GM23338 (cell line): ENCODE data around the gene RGPD4. TPM values are rescaled to one million over a fixed set of nuclear protein-coding genes. Genes with fewer than 3 reads are reported as not detected.

ENCODE experiments used
- ATAC-seq: fragments of 200-7000 bp; cut with Tn5 transposase; 3 replicates; pipeline ENCODE4 v1.9.1; 2020
- DNase-seq: peaks from one replicate; pipeline ENCODE4 v3.0.0-alpha.2; 2015; ENCODE audit warnings: low spot score
- H2AFZ ChIP-seq: fragments of 200-600 bp; sonication (generic); 2 replicates; pipeline ENCODE4 v1.8.0; 2016; ENCODE audit warnings: antibody characterized with exemption, mild to moderate bottlenecking, moderate library complexity
- H3F3A ChIP-seq: fragments of 200-600 bp; sonication (generic); replicated peaks from 2 replicates; pipeline ENCODE4 v1.8.0; 2017; ENCODE audit warnings: antibody characterized with exemption, mixed run types, low read depth
- H3K27ac ChIP-seq: fragments of 200-600 bp; sonication (generic); 2 replicates; pipeline ENCODE4 v1.6.1; 2016; ENCODE audit warnings: low read depth
- H3K27me3 ChIP-seq: fragments of 200-600 bp; sonication (generic); 2 replicates; pipeline ENCODE4 v1.8.0; 2016; ENCODE audit warnings: mild to moderate bottlenecking, mixed run types, moderate library complexity; ENCODE audit not compliant: insufficient read depth
- H3K36me3 ChIP-seq: fragments of 200-600 bp; sonication (generic); 2 replicates; pipeline ENCODE4 v1.8.0; 2016; ENCODE audit warnings: mild to moderate bottlenecking; ENCODE audit not compliant: insufficient read depth
- H3K4me1 ChIP-seq: fragments of 200-600 bp; sonication (generic); 2 replicates; pipeline ENCODE4 v1.8.0; 2016; ENCODE audit warnings: mild to moderate bottlenecking, moderate library complexity; ENCODE audit not compliant: insufficient read depth
- H3K4me2 ChIP-seq: fragments of 200-600 bp; sonication (generic); 2 replicates; pipeline ENCODE4 v1.7.1; 2017; ENCODE audit warnings: mixed run types
- H3K4me3 ChIP-seq: fragments of 200-600 bp; sonication (generic); 2 replicates; pipeline ENCODE4 v1.6.1; 2016; ENCODE audit warnings: mixed run types
- H3K79me2 ChIP-seq: fragments of 200-600 bp; sonication (generic); replicated peaks from 2 replicates; pipeline ENCODE4 v1.8.0; 2017; ENCODE audit warnings: mild to moderate bottlenecking; ENCODE audit not compliant: insufficient read depth
- H3K9me2 ChIP-seq: fragments of 200-600 bp; sonication (generic); 2 replicates; pipeline ENCODE4 v1.8.0; 2017; ENCODE audit not compliant: insufficient read depth
- H4K20me1 ChIP-seq: fragments of 200-600 bp; sonication (generic); replicated peaks from 2 replicates; pipeline ENCODE4 v1.8.0; 2017; ENCODE audit warnings: mild to moderate bottlenecking; ENCODE audit not compliant: insufficient read depth
- H3K27ac Mint-ChIP-seq: 2 replicates; pipeline ENCODE4 v1.8.0; 2020; ENCODE audit warnings: inconsistent platforms, mild to moderate bottlenecking, moderate library complexity, mixed read lengths
- H3K27me3 Mint-ChIP-seq: 3 replicates; pipeline ENCODE4 v1.8.0; 2022; ENCODE audit warnings: low read depth, mild to moderate bottlenecking, moderate library complexity, mixed read lengths, inconsistent platforms; ENCODE audit not compliant: insufficient read depth, poor library complexity
- H3K36me3 Mint-ChIP-seq: 3 replicates; pipeline ENCODE4 v1.8.0; 2021; ENCODE audit warnings: low read depth, mild to moderate bottlenecking, inconsistent platforms, moderate library complexity, mixed read lengths
- H3K4me1 Mint-ChIP-seq: 3 replicates; pipeline ENCODE4 v1.8.0; 2020; ENCODE audit warnings: mild to moderate bottlenecking, inconsistent platforms, mixed read lengths
- H3K4me3 Mint-ChIP-seq: 3 replicates; pipeline ENCODE4 v1.8.0; 2021; ENCODE audit warnings: moderate library complexity, mild to moderate bottlenecking, inconsistent platforms, mixed read lengths
- H3K9me3 Mint-ChIP-seq: 3 replicates; pipeline ENCODE4 v1.8.0; 2020; ENCODE audit warnings: moderate library complexity, mild to moderate bottlenecking, inconsistent platforms, mixed read lengths
- CREB1 ChIP-seq: fragments of 250-450 bp; sonication (Bioruptor Pico); IDR thresholded peaks from 2 replicates; pipeline ENCODE4 v1.5.0; 2020; ENCODE audit warnings: low read depth, mild to moderate bottlenecking, moderate library complexity
- CTCF ChIP-seq, 2 experiments: fragments of 200-600 bp in 1 of 2; sonication (generic) in 1 of 2; conservative IDR thresholded peaks; 2 replicates each; pipeline versions ENCODE4 v1.5.1 to v1.6.1; 2016 to 2017; ENCODE audit warnings: antibody characterized with exemption in 2 of 2, low read depth in 2 of 2, mild to moderate bottlenecking in 2 of 2, moderate library complexity in 1 of 2
- EZH2 ChIP-seq: fragments of 200-600 bp; sonication (generic); IDR thresholded peaks from one replicate; pipeline ENCODE4 v1.8.0; 2017; ENCODE audit warnings: antibody characterized with exemption, mild to moderate bottlenecking, low read depth; ENCODE audit not compliant: unreplicated experiment
- EZH2phosphoT487 ChIP-seq: fragments of 200-600 bp; sonication (generic); IDR thresholded peaks from one replicate; pipeline ENCODE4 v1.8.1; 2018; ENCODE audit warnings: antibody characterized with exemption; ENCODE audit not compliant: unreplicated experiment
- JUNB ChIP-seq: IDR thresholded peaks from one replicate; pipeline ENCODE4 v1.6.1; 2016; ENCODE audit warnings: antibody characterized with exemption; ENCODE audit not compliant: unreplicated experiment
- NANOG ChIP-seq: IDR thresholded peaks from 2 replicates; pipeline ENCODE4 v1.6.1; 2016; ENCODE audit warnings: antibody characterized with exemption, borderline replicate concordance
- POLR2AphosphoS5 ChIP-seq: IDR thresholded peaks from 2 replicates; pipeline ENCODE4 v1.6.1; 2016; ENCODE audit warnings: antibody characterized with exemption, low read depth
- STAT1 ChIP-seq: IDR thresholded peaks from one replicate; pipeline ENCODE4 v1.6.1; 2016; ENCODE audit warnings: antibody characterized with exemption; ENCODE audit not compliant: unreplicated experiment
- ZNF114 ChIP-seq: fragments of 250-450 bp; sonication (Bioruptor Pico); IDR thresholded peaks from 2 replicates; pipeline ENCODE4 v1.5.0; 2020; ENCODE audit warnings: mild to moderate bottlenecking, moderate library complexity
- ZNF331 ChIP-seq: fragments of 250-450 bp; sonication (Bioruptor Pico); IDR thresholded peaks from 2 replicates; pipeline ENCODE4 v1.5.0; 2020; ENCODE audit warnings: low read depth, mild to moderate bottlenecking, moderate library complexity
- polyA plus RNA-seq: library from polyadenylated mRNA; unstranded; fragments of >200 nt; fragmentation: Nextera tagmentation; extraction: Ambion mirVana; gene quantifications from 2 replicates; pipeline ENCODE4 v1.2.1, GENCODE V29; 2016
- total RNA-seq: library from RNA; depleted of rRNA; stranded (reverse); fragments of >200 nt; shearing (Covaris generic); gene quantifications from 2 replicates; pipeline ENCODE4 v1.2.3, GENCODE V29; 2014
- TF ChIP-seq, protein P1 (sequence below): IDR thresholded peaks from one replicate; pipeline ENCODE4 v1.6.1; 2018; ENCODE audit warnings: antibody characterized with exemption; ENCODE audit not compliant: unreplicated experiment
- TF ChIP-seq, protein P2 (sequence below): IDR thresholded peaks from 2 replicates; pipeline ENCODE4 v1.6.1; 2016; ENCODE audit warnings: antibody characterized with exemption

The RGPD4 gene
- total and polyA plus RNA-seq, 2 experiments from 2014 or later, result not detected

DNA sequence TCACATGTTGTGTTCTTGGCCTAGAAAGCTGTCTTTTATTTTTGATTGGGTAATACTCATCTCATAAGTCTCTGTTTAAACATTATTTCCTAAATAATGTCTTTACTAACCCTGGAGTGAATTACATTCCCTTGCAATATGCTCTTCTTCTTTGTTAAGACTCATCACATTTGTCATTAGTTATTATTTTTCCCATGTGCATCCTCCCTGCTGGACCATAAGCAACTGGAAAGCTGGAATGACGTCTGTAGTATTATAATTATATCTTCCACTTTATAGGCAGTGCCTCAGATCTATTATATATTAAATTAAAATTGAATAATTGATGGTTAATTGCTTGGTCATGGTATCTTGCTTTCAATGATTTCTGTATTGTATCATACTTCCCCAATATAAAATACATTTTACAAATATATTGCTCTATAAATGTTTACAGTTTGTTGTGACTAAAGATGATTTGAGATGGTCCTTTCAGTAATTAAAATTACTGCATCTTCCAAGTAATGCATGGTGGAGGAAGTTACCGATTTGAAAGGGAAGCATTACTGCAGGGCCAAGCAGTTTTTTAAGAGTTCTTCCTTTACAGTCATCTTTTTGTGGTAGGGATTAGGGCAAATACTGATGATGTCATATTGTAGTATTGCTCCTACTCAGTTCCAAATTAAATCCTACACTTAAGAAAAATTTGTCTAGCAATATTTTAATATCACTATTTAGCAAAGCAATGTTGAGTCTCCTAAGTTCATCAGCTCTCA lies 2.1 kb upstream of the RGPD4 start:
- Histone ChIP-seq H3K4me2 (no peak overlapping the region), H3K27ac (no peak overlapping the region), H3K79me2 (no peaks in the 10 kb centered on the region), H3K27me3 (no peaks in the 10 kb centered on the region), H3K36me3 (no peaks in the 10 kb centered on the region), H3F3A (no peaks in the 10 kb centered on the region), H4K20me1 (no peaks in the 10 kb centered on the region), H3K4me1 (no peaks in the 10 kb centered on the region), H3K9me2 (no peaks in the 10 kb centered on the region), H3K4me3 (no peak overlapping the region), H2AFZ (no peak overlapping the region)
- Mint-ChIP-seq H3K27ac (no peak overlapping the region), H3K27me3 (no peaks in the 10 kb centered on the region), H3K9me3 (no peaks in the 10 kb centered on the region), H3K4me1 (no peaks in the 10 kb centered on the region), H3K36me3 (no peaks in the 10 kb centered on the region), H3K4me3 (no peak overlapping the region)
- DNase-seq (no peak), ATAC-seq (no peak)
- no peak for TF ChIP-seq CREB1 (CRISPR knock-in tag)
- no peak for TF ChIP-seq ZNF114
- TF ChIP-seq, protein P1, sequence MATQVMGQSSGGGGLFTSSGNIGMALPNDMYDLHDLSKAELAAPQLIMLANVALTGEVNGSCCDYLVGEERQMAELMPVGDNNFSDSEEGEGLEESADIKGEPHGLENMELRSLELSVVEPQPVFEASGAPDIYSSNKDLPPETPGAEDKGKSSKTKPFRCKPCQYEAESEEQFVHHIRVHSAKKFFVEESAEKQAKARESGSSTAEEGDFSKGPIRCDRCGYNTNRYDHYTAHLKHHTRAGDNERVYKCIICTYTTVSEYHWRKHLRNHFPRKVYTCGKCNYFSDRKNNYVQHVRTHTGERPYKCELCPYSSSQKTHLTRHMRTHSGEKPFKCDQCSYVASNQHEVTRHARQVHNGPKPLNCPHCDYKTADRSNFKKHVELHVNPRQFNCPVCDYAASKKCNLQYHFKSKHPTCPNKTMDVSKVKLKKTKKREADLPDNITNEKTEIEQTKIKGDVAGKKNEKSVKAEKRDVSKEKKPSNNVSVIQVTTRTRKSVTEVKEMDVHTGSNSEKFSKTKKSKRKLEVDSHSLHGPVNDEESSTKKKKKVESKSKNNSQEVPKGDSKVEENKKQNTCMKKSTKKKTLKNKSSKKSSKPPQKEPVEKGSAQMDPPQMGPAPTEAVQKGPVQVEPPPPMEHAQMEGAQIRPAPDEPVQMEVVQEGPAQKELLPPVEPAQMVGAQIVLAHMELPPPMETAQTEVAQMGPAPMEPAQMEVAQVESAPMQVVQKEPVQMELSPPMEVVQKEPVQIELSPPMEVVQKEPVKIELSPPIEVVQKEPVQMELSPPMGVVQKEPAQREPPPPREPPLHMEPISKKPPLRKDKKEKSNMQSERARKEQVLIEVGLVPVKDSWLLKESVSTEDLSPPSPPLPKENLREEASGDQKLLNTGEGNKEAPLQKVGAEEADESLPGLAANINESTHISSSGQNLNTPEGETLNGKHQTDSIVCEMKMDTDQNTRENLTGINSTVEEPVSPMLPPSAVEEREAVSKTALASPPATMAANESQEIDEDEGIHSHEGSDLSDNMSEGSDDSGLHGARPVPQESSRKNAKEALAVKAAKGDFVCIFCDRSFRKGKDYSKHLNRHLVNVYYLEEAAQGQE, result no peak
- no peak for TF ChIP-seq NANOG
- no peak for TF ChIP-seq JUNB
- TF ChIP-seq EZH2phosphoT487, result no peak
- TF ChIP-seq ZNF331 (CRISPR knock-in tag), result no peak
- TF ChIP-seq POLR2AphosphoS5, result no peak
- TF ChIP-seq STAT1, result no peak

GRCh38 chr2:107825206-107825563 lies 1.5 kb upstream of the RGPD4 start:
- H3K79me2 ChIP-seq, result no peaks in the 10 kb centered on the region
- H3K9me2 ChIP-seq, result no peaks in the 10 kb centered on the region
- H3K27ac ChIP-seq, result no peak overlapping the region
- no peaks in the 10 kb centered on the region for H4K20me1 ChIP-seq
- no peaks in the 10 kb centered on the region for H3K36me3 ChIP-seq
- no peak overlapping the region for H3K4me3 ChIP-seq
- no peaks in the 10 kb centered on the region for H3K27me3 ChIP-seq
- H3K27me3 Mint-ChIP-seq, result no peaks in the 10 kb centered on the region
- no peaks in the 10 kb centered on the region for H3K4me1 ChIP-seq
- no peak overlapping the region for H3K27ac Mint-ChIP-seq
- no peak overlapping the region for H3K4me2 ChIP-seq
- no peaks in the 10 kb centered on the region for H3F3A ChIP-seq
- H3K4me1 Mint-ChIP-seq, result no peaks in the 10 kb centered on the region
- H3K4me3 Mint-ChIP-seq, result no peak overlapping the region
- no peaks in the 10 kb centered on the region for H3K9me3 Mint-ChIP-seq
- no peak for ATAC-seq
- H2AFZ ChIP-seq, result no peak overlapping the region
- no peaks in the 10 kb centered on the region for H3K36me3 Mint-ChIP-seq
- no peak for DNase-seq
- TF ChIP-seq POLR2AphosphoS5, result no peak
- TF ChIP-seq, protein P1, result no peak
- TF ChIP-seq, protein P2, sequence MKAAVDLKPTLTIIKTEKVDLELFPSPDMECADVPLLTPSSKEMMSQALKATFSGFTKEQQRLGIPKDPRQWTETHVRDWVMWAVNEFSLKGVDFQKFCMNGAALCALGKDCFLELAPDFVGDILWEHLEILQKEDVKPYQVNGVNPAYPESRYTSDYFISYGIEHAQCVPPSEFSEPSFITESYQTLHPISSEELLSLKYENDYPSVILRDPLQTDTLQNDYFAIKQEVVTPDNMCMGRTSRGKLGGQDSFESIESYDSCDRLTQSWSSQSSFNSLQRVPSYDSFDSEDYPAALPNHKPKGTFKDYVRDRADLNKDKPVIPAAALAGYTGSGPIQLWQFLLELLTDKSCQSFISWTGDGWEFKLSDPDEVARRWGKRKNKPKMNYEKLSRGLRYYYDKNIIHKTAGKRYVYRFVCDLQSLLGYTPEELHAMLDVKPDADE, result no peak
- no peak for TF ChIP-seq JUNB
- no peak for TF ChIP-seq EZH2
- TF ChIP-seq ZNF331 (CRISPR knock-in tag), result no peak
- TF ChIP-seq STAT1, result no peak
- TF ChIP-seq NANOG, result no peak
- TF ChIP-seq CTCF (conservative IDR thresholded peaks at IDR 0.05; ENCODE audit: low read depth in 2 of 2), result no peak
- TF ChIP-seq EZH2phosphoT487, result no peak
- no peak for TF ChIP-seq CREB1 (CRISPR knock-in tag)
